H9 (cell line): ENCODE data around the gene TTC27. TPM values are rescaled to one million over a fixed set of nuclear protein-coding genes. Genes with fewer than 3 reads are reported as not detected.

Source experiments
- DNase-seq: peaks from one replicate; pipeline ENCODE4 v3.0.0-alpha.2; 2017
- H2AFZ ChIP-seq: one replicate; pipeline ENCODE4 v1.6.1; 2013; ENCODE audit warnings: mild to moderate bottlenecking, low read length, control low read depth, moderate library complexity
- H2AK5ac ChIP-seq: 2 replicates; pipeline ENCODE4 v1.6.1; 2013; ENCODE audit warnings: low read length, control low read depth, mixed read lengths; ENCODE audit not compliant: insufficient read length
- H2BK120ac ChIP-seq: one replicate; pipeline ENCODE4 v1.6.1; 2013; ENCODE audit warnings: low read depth, mild to moderate bottlenecking, low read length, control low read depth, inconsistent platforms; ENCODE audit not compliant: poor library complexity, severe bottlenecking
- H2BK12ac ChIP-seq: 2 replicates; pipeline ENCODE4 v1.6.1; 2013; ENCODE audit warnings: low read length, control low read depth, mixed read lengths, low read depth; ENCODE audit not compliant: insufficient read length
- H2BK15ac ChIP-seq: 2 replicates; pipeline ENCODE4 v1.6.1; 2013; ENCODE audit warnings: low read depth, low read length, control low read depth
- H2BK20ac ChIP-seq: one replicate; pipeline ENCODE4 v1.6.1; 2013; ENCODE audit warnings: low read depth, mild to moderate bottlenecking, low read length, control low read depth, inconsistent platforms; ENCODE audit not compliant: poor library complexity, severe bottlenecking
- H2BK5ac ChIP-seq: 2 replicates; pipeline ENCODE4 v1.6.1; 2013; ENCODE audit warnings: low read length, control low read depth, mixed read lengths; ENCODE audit not compliant: insufficient read length
- H3K14ac ChIP-seq: 2 replicates; pipeline ENCODE4 v1.6.1; 2013; ENCODE audit warnings: low read length, control low read depth; ENCODE audit not compliant: insufficient read depth
- H3K18ac ChIP-seq: 2 replicates; pipeline ENCODE4 v1.6.1; 2013; ENCODE audit warnings: low read depth, mild to moderate bottlenecking, mixed read lengths, low read length, control low read depth; ENCODE audit not compliant: insufficient read length
- H3K23ac ChIP-seq: 2 replicates; pipeline ENCODE4 v1.6.1; 2013; ENCODE audit warnings: low read length, control low read depth, mixed read lengths, low read depth; ENCODE audit not compliant: insufficient read length
- H3K23me2 ChIP-seq: 2 replicates; pipeline ENCODE4 v1.6.1; 2013; ENCODE audit warnings: low read depth, mild to moderate bottlenecking, mixed read lengths, low read length, control low read depth; ENCODE audit not compliant: insufficient read length, poor library complexity, severe bottlenecking
- H3K27ac ChIP-seq: 2 replicates; pipeline ENCODE4 v1.5.1; 2013; ENCODE audit warnings: low read length, control low read depth, mixed read lengths, low read depth; ENCODE audit not compliant: insufficient read length
- H3K27me3 ChIP-seq: 2 replicates; pipeline ENCODE4 v1.6.1; 2013; ENCODE audit warnings: low read length, control low read depth, inconsistent platforms; ENCODE audit not compliant: insufficient read depth
- H3K4ac ChIP-seq: 2 replicates; pipeline ENCODE4 v1.6.1; 2013; ENCODE audit warnings: low read depth, mild to moderate bottlenecking, control low read depth, inconsistent platforms, low read length, moderate library complexity
- H3K4me1 ChIP-seq: 2 replicates; pipeline ENCODE4 v1.6.1; 2013; ENCODE audit warnings: low read length, control low read depth, inconsistent platforms; ENCODE audit not compliant: insufficient read depth
- H3K4me2 ChIP-seq: 2 replicates; pipeline ENCODE4 v1.6.1; 2013; ENCODE audit warnings: low read length, control low read depth, mixed read lengths; ENCODE audit not compliant: insufficient read length, insufficient read depth
- H3K56ac ChIP-seq: 2 replicates; pipeline ENCODE4 v1.6.1; 2013; ENCODE audit warnings: low read depth, mild to moderate bottlenecking, mixed read lengths, low read length, control low read depth; ENCODE audit not compliant: insufficient read length
- H3K79me1 ChIP-seq: 2 replicates; pipeline ENCODE4 v1.6.1; 2013; ENCODE audit warnings: low read depth, mild to moderate bottlenecking, moderate library complexity, low read length, control low read depth, inconsistent platforms; ENCODE audit not compliant: insufficient read depth, poor library complexity, severe bottlenecking
- H3K79me2 ChIP-seq: 2 replicates; pipeline ENCODE4 v1.6.1; 2013; ENCODE audit warnings: low read length, control low read depth, inconsistent platforms; ENCODE audit not compliant: insufficient read depth
- H3K9ac ChIP-seq: 2 replicates; pipeline ENCODE4 v1.6.1; 2013; ENCODE audit warnings: low read length, control low read depth, mixed read lengths; ENCODE audit not compliant: insufficient read length; ENCODE audit errors: extremely low read depth
- H3K9me3 ChIP-seq: one replicate; pipeline ENCODE4 v1.6.1; 2013; ENCODE audit warnings: low read depth, low read length, inconsistent platforms; ENCODE audit not compliant: control insufficient read depth
- H3T11ph ChIP-seq: one replicate; pipeline ENCODE4 v1.6.1; 2013; ENCODE audit warnings: mild to moderate bottlenecking, low read length, control low read depth, inconsistent platforms
- H4K20me1 ChIP-seq: one replicate; pipeline ENCODE4 v1.6.1; 2013; ENCODE audit not compliant: control insufficient read depth, insufficient read length, insufficient read depth
- H4K5ac ChIP-seq: 2 replicates; pipeline ENCODE4 v1.6.1; 2013; ENCODE audit warnings: low read depth, mild to moderate bottlenecking, mixed read lengths, low read length, control low read depth; ENCODE audit not compliant: insufficient read length
- H4K8ac ChIP-seq: replicated peaks from 2 replicates; pipeline ENCODE4 v1.6.1; 2013; ENCODE audit warnings: low read length, control low read depth, mixed read lengths, low read depth; ENCODE audit not compliant: insufficient read length
- H4K91ac ChIP-seq: 2 replicates; pipeline ENCODE4 v1.6.1; 2013; ENCODE audit warnings: low read depth, mild to moderate bottlenecking, moderate library complexity, mixed read lengths, low read length, control low read depth; ENCODE audit not compliant: insufficient read length
- H3K27ac Mint-ChIP-seq, 3 experiments: 2 replicates in 2 of 3; 3 replicates in 1 of 3; pipeline ENCODE4 v1.8.0; 2020 to 2021; ENCODE audit warnings: mixed read lengths in 3 of 3, mild to moderate bottlenecking in 1 of 3, moderate library complexity in 1 of 3
- H3K27me3 Mint-ChIP-seq: 2 replicates; pipeline ENCODE4 v1.8.0; 2021; ENCODE audit warnings: low read depth, mild to moderate bottlenecking, moderate library complexity, mixed read lengths
- H3K36me3 Mint-ChIP-seq, 3 experiments: 2 replicates in 2 of 3; 3 replicates in 1 of 3; pipeline ENCODE4 v1.8.0; 2020 to 2021; ENCODE audit warnings: low read depth in 3 of 3, mixed read lengths in 3 of 3; ENCODE audit not compliant: insufficient read depth in 1 of 3
- H3K4me1 Mint-ChIP-seq, 2 experiments: 2 replicates each; pipeline ENCODE4 v1.8.0; 2020; ENCODE audit warnings: mixed read lengths in 2 of 2
- H3K4me3 Mint-ChIP-seq, 2 experiments: 2 replicates in 1 of 2; 3 replicates in 1 of 2; pipeline ENCODE4 v1.8.0; 2020 to 2021; ENCODE audit warnings: mild to moderate bottlenecking in 2 of 2, mixed read lengths in 2 of 2, moderate library complexity in 1 of 2
- H3K9me3 Mint-ChIP-seq, 2 experiments: 2 replicates in 1 of 2; 3 replicates in 1 of 2; pipeline ENCODE4 v1.8.0; 2020; ENCODE audit warnings: mild to moderate bottlenecking in 2 of 2, mixed read lengths in 2 of 2, moderate library complexity in 1 of 2
- CTCF ChIP-seq: fragments of 200-600 bp; sonication (generic); conservative IDR thresholded peaks from 3 replicates; pipeline ENCODE4 v1.8.0; 2021; ENCODE audit warnings: antibody characterized with exemption, mild to moderate bottlenecking
- WGBS: extraction: QIAGEN DNeasy Blood & Tissue Kit; methylation state at CpG from one replicate; pipeline ENCODE4 v1.1.7; 2013; ENCODE audit warnings: missing lambda C conversion rate, low lambda C conversion rate, mixed read lengths; ENCODE audit not compliant: insufficient read length; ENCODE audit errors: extremely low coverage; 5-methylcytosine and 5-hydroxymethylcytosine counted together
- total RNA-seq: library from RNA; stranded (reverse); gene quantifications from 2 replicates; pipeline ENCODE4 v1.2.1, GENCODE V29; 2021

Gene TTC27
- total RNA-seq, 1 experiment from 2014 or later: 26.0 TPM

- DNase-seq: no peak
- Histone ChIP-seq H3K56ac (no peak overlapping the region), H2BK20ac (no peak overlapping the region), H3K4me1 (no peaks in the 10 kb centered on the region), H3K9ac (no peak overlapping the region), H3K4me2 (no peak overlapping the region), H3K18ac (no peak overlapping the region), H3K4ac (no peak overlapping the region), H2BK120ac (no peak overlapping the region), H2AK5ac (no peak overlapping the region), H3T11ph (no peak overlapping the region), H3K14ac (no peak overlapping the region), H3K27me3 (no peaks in the 10 kb centered on the region), H2AFZ (no peak overlapping the region), H4K5ac (no peak overlapping the region), H2BK15ac (no peak overlapping the region), H2BK5ac (no peak overlapping the region), H3K9me3 (no peaks in the 10 kb centered on the region), H3K23ac (no peak overlapping the region), H4K20me1 (no peaks in the 10 kb centered on the region), H4K8ac (no peak overlapping the region), H2BK12ac (no peak overlapping the region), H3K79me2 (no peaks in the 10 kb centered on the region), H3K27ac (no peak overlapping the region), H3K79me1 (no peaks in the 10 kb centered on the region), H4K91ac (no peak overlapping the region), H3K23me2 (no peaks in the 10 kb centered on the region)
- Mint-ChIP-seq H3K4me1 (peaks cover 7 to 9% of the 10 kb centered on the region in 2 experiments), H3K27me3 (no peaks in the 10 kb centered on the region), H3K9me3 (no peaks in the 10 kb centered on the region), H3K4me3 (no peak overlapping the region), H3K27ac (no peak overlapping the region), H3K36me3 (0 out of 7 replicates have a peak, but pooled peaks cover 0 to 2% (median 0%) of the 10 kb centered on the region in 3 experiments)
- no peak for TF ChIP-seq CTCF
- WGBS: no CpG with 5 or more reads among the region's 5 CpGs
Observed at GRCh38 chr2:32770360-32770759, 142.5 kb downstream of the TTC27 start.
